Suppressor macrophage (primary cell): ENCODE measurements around the gene DGKQ.
"Not testable (repeated sequence)": the region's sequence is repeated elsewhere in the genome, so short reads cannot be mapped to it uniquely, and the experiment has no call there.

Experiments
- DNase-seq, 4 experiments: peaks; one replicate each; pipeline ENCODE4 v3.0.0-alpha.2; 2020 to 2022

DGKQ gene

DNA sequence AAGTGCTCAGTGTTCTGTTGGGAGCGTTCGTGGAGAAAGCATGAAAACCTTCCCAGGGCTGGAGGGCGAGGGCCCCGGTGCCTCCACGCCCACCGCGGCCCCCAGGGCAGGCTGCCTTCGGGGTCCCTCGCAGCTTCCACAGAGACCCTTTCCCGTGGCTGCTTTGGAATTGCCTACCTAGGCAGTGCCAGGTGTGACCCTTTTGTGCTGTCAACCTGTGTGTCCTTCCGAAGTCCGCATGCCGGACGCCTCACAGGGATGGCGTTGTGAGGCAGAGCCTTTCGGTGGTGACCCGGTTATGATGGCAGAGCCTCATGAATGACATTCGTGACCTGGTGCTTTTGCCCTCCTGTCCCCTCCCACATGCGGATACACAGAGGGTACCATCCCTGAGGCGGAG, 23.7 kb downstream of the DGKQ start:
- no peak for DNase-seq

- DNase-seq: no peak
Measured at GRCh38 chr4:948936-949300, 24.5 kb downstream of the DGKQ start.

- no peak for DNase-seq
Measured at GRCh38 chr4:948101-948935, 25.1 kb downstream of the DGKQ start.

DNA sequence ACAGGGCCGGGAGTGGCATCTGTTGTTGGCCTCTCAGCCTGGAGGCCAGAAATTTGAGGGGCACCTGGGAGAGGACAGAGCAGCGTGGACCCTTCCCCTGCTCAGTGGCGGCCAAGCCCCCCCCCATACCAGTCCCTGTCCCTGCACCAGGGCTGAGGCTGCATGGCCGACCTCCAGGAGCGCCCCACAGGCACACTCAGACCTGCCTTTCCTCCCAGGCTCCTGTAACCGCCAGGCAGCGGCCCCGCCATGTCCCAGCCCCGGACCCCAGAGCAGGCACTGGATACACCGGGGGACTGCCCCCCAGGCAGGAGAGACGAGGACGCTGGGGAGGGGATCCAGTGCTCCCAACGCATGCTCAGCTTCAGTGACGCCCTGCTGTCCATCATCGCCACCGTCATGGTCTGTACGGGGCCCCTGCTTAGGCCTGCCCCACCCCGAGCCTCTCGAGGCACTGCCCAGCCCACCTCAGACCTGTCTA, 25.8 kb downstream of the DGKQ start:
- no peak for DNase-seq

GRCh38 chr4:946517-947471, 26.6 kb downstream of the DGKQ start:
- no peak for DNase-seq

- no peak for DNase-seq
Measured at GRCh38 chr4:946103-946450, 27.3 kb downstream of the DGKQ start.

DNA sequence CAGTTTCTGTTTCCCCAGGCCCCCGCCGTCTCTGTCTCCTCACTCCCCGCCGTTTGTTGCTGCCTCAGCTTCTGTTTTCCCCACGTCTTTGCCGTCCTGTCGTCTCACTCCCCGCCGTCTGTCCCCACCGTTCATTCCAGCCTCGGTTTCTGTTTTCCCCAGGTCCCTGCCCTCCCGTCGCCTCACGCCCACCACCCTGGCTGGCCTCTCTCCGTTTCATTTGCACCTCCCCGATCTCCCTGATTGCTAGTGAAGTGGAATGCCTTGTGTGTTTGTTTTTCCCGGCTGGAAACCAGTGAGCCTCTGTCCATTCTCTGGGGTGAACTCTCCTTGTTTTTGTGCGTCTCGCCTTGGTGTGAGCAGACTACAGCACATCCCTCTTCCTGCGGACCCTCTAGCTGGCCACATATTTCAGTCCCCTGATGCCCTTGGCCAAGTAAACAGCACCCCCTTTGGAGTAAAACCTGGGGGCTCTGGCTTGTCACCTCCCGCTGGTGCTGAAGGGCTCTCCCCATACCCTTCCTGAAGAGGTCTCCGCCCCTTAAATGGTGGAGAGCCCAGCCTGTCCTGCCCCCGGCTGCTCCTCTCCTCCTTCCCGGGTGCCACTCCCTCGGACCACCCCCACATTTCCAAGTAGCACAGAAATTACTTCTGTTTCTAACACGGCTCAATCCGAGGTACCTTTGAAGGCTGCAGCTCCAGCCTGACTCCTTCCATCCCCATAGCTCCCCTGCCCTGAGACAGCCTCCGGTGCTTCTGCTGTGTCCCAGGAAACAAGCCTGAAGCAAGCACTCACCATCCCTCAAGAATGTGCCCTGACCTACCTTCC, 27.9 kb downstream of the DGKQ start:
- no peak for DNase-seq

DNA sequence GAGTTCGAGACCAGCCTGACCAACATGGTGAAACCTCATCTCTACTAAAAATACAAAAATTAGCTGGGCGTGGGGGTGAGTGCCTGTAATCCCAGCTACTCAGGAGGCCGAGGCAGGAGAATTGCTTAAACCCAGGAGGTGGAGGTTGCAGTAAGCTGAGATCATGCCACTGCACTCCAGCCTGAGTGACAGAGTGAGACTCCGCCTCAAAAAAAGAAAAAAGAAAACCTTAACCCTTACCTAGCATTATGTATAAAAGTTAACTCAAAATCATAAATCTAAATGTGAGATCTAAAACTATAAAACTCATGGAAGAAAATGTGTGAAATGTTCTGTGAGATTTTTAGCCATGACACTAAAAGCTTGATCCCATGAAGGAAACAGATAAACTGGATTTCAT, 33.9 kb downstream of the DGKQ start:
- DNase-seq: not testable (repeated sequence)

- peak in 1 of 4 experiments; percentile 38 for DNase-seq
Measured at GRCh38 chr4:932713-933070, 40.7 kb downstream of the DGKQ start.

DNA sequence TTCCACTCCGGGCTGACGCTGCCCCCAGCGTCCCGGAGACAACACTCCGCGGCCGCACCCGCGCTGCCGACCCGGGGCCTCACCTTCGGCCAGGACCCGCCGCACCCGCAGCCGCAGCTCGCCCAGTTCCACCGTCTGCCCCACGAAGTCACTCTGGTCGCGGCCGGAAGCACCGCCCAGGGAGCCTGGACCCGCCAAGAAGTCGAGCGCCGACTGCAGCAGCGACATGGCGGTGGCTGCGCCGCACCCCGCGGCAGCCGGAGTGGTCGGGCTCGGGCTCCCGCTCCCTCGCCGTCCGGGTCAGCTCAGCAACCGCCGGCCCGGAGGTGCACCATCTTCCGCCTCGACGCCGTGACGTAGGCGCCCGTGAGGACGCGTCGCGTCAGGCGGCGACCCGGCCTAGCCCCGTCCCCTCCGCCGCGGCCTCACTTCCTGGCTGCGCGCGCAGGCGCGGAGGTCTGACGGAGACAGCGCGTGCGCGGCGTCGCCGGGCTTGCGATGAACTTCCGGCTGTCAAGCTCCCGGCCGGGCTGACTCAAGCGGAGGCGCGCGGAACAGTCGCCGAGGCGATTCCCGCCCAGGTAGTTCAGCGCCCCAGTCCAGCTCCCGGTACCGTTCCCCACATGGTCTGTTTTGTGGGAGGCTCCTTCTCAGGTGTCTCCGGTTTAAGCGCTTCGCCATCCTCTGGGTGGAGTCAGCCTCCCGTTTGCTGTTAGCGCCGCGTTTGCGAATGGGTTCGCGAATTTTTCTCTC, 41.2 kb downstream of the DGKQ start, which contains the start of the genes GAK and TMEM175:
TSS of gene GAK (minus strand) at position 357 of the 753 bp plus-strand sequence. CDS start at position 228, 129 bp downstream.
TSS of gene TMEM175 (plus strand) at position 501 of the 753 bp plus-strand sequence. CDS start 15,280 bp downstream, outside the sequence.
- peak; percentile 99 to 100 (median 100) for DNase-seq

- peak; percentile 44 to 75 (median 47) for DNase-seq
Measured at GRCh38 chr4:931194-931959, 42.0 kb downstream of the DGKQ start.

DNA sequence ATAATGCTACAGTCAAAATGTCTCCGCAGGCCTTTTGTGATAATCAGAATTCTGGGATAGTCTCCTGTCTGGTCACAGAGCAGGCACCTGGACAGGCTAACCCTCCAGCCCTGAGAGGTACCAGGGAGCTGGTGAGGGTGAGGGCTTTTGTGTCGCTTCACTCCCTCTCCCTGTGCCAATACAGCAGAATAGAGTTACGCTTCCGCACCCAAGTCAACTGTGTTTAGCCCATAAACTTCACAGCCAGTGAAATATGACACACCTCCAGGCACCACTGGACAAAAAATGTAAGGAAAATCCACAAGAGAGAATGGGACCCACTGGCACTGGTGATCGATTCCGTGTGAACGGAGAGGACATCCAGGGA, 42.6 kb downstream of the DGKQ start:
- no peak for DNase-seq

DNA sequence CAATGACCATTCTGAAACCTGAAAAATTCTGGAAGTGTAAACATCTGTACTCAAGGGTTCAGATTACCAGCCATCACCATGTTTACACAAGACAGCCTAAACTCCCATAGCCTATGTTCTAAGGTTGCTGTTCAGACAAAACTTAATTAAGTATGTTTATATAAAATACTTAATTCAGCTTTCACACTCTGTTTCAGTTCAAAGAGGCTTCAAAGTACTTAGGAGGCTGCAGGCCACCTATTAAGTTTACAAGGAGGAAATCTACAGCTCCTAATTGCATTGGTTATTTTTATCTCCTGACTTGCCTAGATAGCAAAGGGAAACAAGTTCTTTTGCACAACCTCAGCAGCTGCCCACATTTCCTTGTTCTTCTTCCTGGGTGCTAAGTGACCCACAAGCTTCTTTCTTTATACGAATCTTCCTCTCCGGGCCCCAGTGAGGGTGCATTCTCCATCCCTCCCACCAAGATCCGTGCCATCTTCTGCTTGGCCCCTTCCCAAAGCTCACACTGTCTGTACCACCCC, 43.3 kb downstream of the DGKQ start:
- DNase-seq: peak; percentile 53 to 78 (median 76)

DNA sequence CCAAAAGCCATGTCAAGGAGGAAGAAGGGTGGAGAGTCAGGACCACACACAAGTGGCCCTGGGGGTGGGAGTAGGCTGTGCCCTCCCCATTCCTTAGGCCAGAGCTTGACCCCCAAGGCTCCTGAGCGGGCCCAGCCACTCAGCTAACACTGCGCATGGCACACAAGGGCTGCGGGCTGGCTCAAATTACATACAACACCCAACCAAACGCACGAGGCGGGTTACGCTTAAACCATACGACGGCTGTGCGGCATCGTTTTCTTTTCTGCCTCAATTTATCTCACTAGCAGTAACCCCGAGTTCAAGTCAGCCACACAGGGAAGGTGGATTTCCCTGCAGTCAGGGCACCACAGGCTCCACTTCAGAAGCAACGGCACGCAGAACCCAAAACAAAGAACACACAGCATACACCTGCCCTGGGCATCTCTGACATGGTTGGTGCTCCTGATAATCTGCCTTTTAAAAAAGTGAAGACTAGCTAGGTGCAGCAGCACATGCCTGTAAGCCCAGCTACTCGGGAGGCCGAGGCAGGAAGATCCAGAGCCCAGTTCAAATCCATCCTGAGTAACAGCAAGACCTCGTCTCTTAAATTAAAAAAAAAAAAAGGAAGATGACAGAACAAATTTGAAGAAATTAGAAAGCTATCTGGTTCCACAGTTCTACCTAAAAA, 44.1 kb downstream of the DGKQ start:
- DNase-seq: no peak

DNA sequence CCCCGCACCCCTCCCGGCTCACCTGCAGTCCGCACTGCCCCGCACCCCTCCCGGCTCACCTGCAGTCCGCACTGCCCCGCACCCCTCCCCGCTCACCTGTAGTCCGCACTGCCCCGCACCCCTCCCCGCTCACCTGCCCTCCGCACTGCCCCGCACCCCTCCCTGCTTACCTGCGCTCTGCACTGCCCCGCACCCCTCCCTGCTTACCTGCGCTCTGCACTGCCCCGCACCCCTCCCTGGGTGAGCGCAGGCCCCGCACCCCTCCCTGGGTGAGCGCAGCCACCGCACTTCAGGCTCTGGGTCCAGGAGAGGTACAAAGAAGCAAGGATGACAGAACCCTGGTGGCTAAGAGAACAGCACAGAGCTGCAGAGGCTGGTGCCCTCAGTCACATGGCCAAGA, 45.8 kb downstream of the DGKQ start:
- DNase-seq: peak in 3 of 4 experiments; percentile 9 to 34 (median 34)

- DNase-seq: peak in 1 of 4 experiments; percentile 6
Measured at GRCh38 chr4:926538-926937, 46.8 kb downstream of the DGKQ start.

DNA sequence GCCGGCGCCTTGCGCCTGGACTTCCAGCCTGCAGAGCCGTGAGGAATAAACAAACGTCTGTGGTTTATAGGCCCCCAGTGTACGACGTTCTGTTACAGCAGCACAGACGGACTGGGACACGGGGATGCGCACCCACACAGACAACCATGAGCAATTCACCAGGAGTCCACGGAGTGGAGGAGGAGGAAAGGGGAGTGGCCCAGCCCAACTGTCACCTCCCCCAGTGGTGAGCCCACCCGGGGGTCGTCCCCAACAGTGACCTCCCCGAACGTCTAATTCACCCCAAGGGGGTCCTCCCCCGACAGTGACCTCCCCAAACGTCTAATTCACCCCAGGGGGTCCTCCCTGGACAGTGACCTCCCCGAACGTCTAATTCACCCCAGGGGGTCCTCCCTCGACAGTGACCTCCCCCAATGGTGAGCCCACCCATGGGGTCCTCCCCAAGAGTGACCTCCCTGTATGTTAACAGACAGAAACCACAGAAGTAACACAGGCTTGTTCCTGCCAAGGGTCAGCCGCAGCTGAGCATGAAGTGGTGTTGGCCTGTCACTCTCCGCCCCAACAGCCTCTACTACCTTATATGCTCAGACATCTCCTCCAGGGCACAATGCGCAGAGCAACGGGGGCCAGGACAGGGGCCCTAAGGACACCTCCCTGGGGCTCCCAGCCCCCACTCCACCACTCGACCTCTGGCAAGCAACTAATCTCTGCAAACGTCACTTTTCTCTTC, 47.4 kb downstream of the DGKQ start:
- no peak for DNase-seq

DNA sequence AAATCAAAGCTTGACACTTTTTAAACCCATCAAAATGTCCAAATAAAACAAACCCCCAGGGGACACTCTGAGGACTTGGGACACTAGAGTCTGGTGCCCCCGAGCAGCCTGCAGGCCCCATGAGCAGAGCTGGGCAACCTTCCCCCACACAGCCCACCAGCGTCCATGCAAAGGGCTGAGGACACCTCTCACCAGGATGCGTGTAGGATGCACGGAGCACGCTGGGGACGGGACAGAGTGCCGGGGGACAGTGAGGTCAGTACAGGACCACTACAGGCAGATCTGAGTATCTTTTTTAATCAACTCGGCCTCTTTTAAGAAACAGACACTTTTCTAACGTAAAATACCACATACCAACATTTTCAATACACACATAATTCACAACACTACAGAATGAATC, 48.2 kb downstream of the DGKQ start:
- no peak for DNase-seq
